Neural cell (in vitro differentiated cells): Measurements from ENCODE around the gene KMO. TPM values are rescaled to one million over a fixed set of nuclear protein-coding genes. Genes with fewer than 3 reads are reported as not detected.

ENCODE experiments used
- H2AFZ ChIP-seq: fragments of 200-600, 300-800 bp; sonication (generic), shearing (Covaris generic); 2 replicates; pipeline ENCODE4 v1.6.0; 2014; ENCODE audit warnings: low read depth, mild to moderate bottlenecking, antibody characterized with exemption, low read length, moderate library complexity
- H3F3A ChIP-seq: fragments of 200-600 bp; shearing (Covaris generic); 2 replicates; pipeline ENCODE4 v1.6.1; 2016; ENCODE audit warnings: mild to moderate bottlenecking, moderate library complexity, mixed read lengths, antibody characterized with exemption, low read length; ENCODE audit not compliant: insufficient read depth, poor library complexity, severe bottlenecking
- H3K27ac ChIP-seq: fragments of 200-600, 300-800 bp; sonication (generic), shearing (Covaris generic); 2 replicates; pipeline ENCODE4 v1.5.1; 2014; ENCODE audit warnings: mild to moderate bottlenecking, low read length, moderate library complexity
- H3K27me3 ChIP-seq: fragments of 300-800, 200-600 bp; sonication (generic), shearing (Covaris generic); 2 replicates; pipeline ENCODE4 v1.6.0; 2014; ENCODE audit warnings: mild to moderate bottlenecking, low read depth, low read length, moderate library complexity; ENCODE audit not compliant: insufficient read depth
- H3K36me3 ChIP-seq: fragments of 300-800, 200-600 bp; sonication (generic), shearing (Covaris generic); 2 replicates; pipeline ENCODE4 v1.5.1; 2014; ENCODE audit warnings: mild to moderate bottlenecking, antibody characterized with exemption, low read length, moderate library complexity; ENCODE audit not compliant: insufficient read depth
- H3K4me2 ChIP-seq: fragments of 300-800, 200-600 bp; sonication (generic), shearing (Covaris generic); 2 replicates; pipeline ENCODE4 v1.6.0; 2014; ENCODE audit warnings: mild to moderate bottlenecking, low read length
- H3K4me3 ChIP-seq: fragments of 300-800, 200-600 bp; sonication (generic), shearing (Covaris generic); 2 replicates; pipeline ENCODE4 v1.5.1; 2014; ENCODE audit warnings: mild to moderate bottlenecking, low read length, moderate library complexity
- H3K79me2 ChIP-seq: fragments of 200-600 bp; shearing (Covaris generic); replicated peaks from 2 replicates; pipeline ENCODE4 v1.6.0; 2014; ENCODE audit warnings: mild to moderate bottlenecking, low read length, moderate library complexity; ENCODE audit not compliant: insufficient read depth
- H3K9ac ChIP-seq: fragments of 300-800, 200-600 bp; sonication (generic), shearing (Covaris generic); 2 replicates; pipeline ENCODE4 v1.6.1; 2016; ENCODE audit warnings: mild to moderate bottlenecking, low read length, mixed read lengths
- H3K9me2 ChIP-seq: fragments of 200-600 bp; shearing (Covaris generic); 2 replicates; pipeline ENCODE4 v1.6.1; 2016; ENCODE audit warnings: mild to moderate bottlenecking, low read length, mixed read lengths; ENCODE audit not compliant: insufficient read depth
- H3K9me3 ChIP-seq: fragments of 200-600, 300-800 bp; sonication (generic), shearing (Covaris generic); 2 replicates; pipeline ENCODE4 v1.6.1; 2016; ENCODE audit warnings: mild to moderate bottlenecking, mixed run types, low read length, moderate library complexity, mixed read lengths
- H4K20me1 ChIP-seq: fragments of 200-600 bp; shearing (Covaris generic); 2 replicates; pipeline ENCODE4 v1.6.1; 2016; ENCODE audit warnings: mild to moderate bottlenecking, mixed run types; ENCODE audit not compliant: insufficient read depth
- CTCF ChIP-seq: fragments of 450-650 bp; IDR thresholded peaks from 2 replicates; pipeline ENCODE4 v1.5.1; 2014; ENCODE audit warnings: antibody characterized with exemption, mild to moderate bottlenecking, moderate library complexity; ENCODE audit not compliant: poor library complexity, severe bottlenecking
- EP300 ChIP-seq: fragments of 450-650 bp; conservative IDR thresholded peaks from 2 replicates; pipeline ENCODE4 v1.6.1; 2014; ENCODE audit warnings: antibody characterized with exemption, mild to moderate bottlenecking, moderate library complexity; ENCODE audit not compliant: poor library complexity, severe bottlenecking
- EZH2 ChIP-seq: fragments of 200-600, 300-800 bp; shearing (Covaris generic), sonication (generic); IDR thresholded peaks from 2 replicates; pipeline ENCODE4 v1.6.1; 2014; ENCODE audit warnings: antibody characterized with exemption, low read length, borderline replicate concordance, mild to moderate bottlenecking; ENCODE audit not compliant: insufficient read depth, poor library complexity, severe bottlenecking
- MXI1 ChIP-seq: fragments of 450-650 bp; conservative IDR thresholded peaks from 2 replicates; pipeline ENCODE4 v1.6.1; 2014; ENCODE audit warnings: antibody characterized with exemption, mild to moderate bottlenecking; ENCODE audit not compliant: poor library complexity, severe bottlenecking
- POLR2AphosphoS5 ChIP-seq: IDR thresholded peaks from 2 replicates; pipeline ENCODE4 v1.6.1; 2012
- RAD21 ChIP-seq: fragments of 450-650 bp; conservative IDR thresholded peaks from 2 replicates; pipeline ENCODE4 v1.6.1; 2014; ENCODE audit warnings: antibody characterized with exemption, mild to moderate bottlenecking, moderate library complexity
- REST ChIP-seq: IDR thresholded peaks from 2 replicates; pipeline ENCODE4 v1.6.1; 2012; ENCODE audit warnings: borderline replicate concordance
- SMC3 ChIP-seq: fragments of 450-650 bp; conservative IDR thresholded peaks from 2 replicates; pipeline ENCODE4 v1.6.1; 2014; ENCODE audit warnings: antibody characterized with exemption, mild to moderate bottlenecking, moderate library complexity; ENCODE audit not compliant: poor library complexity
- TAF1 ChIP-seq: IDR thresholded peaks from 2 replicates; pipeline ENCODE4 v1.6.1; 2012; ENCODE audit warnings: low read depth
- polyA plus RNA-seq: library from polyadenylated mRNA; depleted of rRNA; stranded (reverse); fragments of >200 nt; gene quantifications from 2 replicates; pipeline ENCODE4 v1.2.3, GENCODE V29; 2014

The KMO gene
- polyA plus RNA-seq, 1 donor from 2014 or later = 0.72 TPM

GRCh38 chr1:241637604-241638003 lies 105.4 kb downstream of the KMO start:
- no peaks in the 10 kb centered on the region for H3K27me3 ChIP-seq
- H3F3A ChIP-seq = no peaks in the 10 kb centered on the region
- H3K9ac ChIP-seq = no peak overlapping the region
- H3K4me2 ChIP-seq = no peak overlapping the region
- H2AFZ ChIP-seq = no peak overlapping the region
- peak overlapping the region; percentile 84 for H3K4me3 ChIP-seq
- H4K20me1 ChIP-seq = no peaks in the 10 kb centered on the region
- H3K79me2 ChIP-seq = peaks cover 26% of the 10 kb centered on the region
- peaks cover 13% of the 10 kb centered on the region for H3K36me3 ChIP-seq
- H3K9me2 ChIP-seq = no peaks in the 10 kb centered on the region
- H3K27ac ChIP-seq = no peak overlapping the region
- H3K9me3 ChIP-seq = no peaks in the 10 kb centered on the region
- TF ChIP-seq MXI1 (no peak), CTCF (no peak), RAD21 (no peak), POLR2AphosphoS5 (no peak), REST (no peak), EZH2 (no peak), SMC3 (no peak), TAF1 (no peak), EP300 (no peak)

- no peaks in the 10 kb centered on the region for H4K20me1 ChIP-seq
- peaks cover 13% of the 10 kb centered on the region for H3K36me3 ChIP-seq
- H3K27ac ChIP-seq = no peak overlapping the region
- peaks cover 26% of the 10 kb centered on the region for H3K79me2 ChIP-seq
- H3K9me3 ChIP-seq = no peaks in the 10 kb centered on the region
- H3K4me3 ChIP-seq = peak overlapping the region; percentile 84
- H3K9ac ChIP-seq = no peak overlapping the region
- TF ChIP-seq POLR2AphosphoS5 = no peak
- TF ChIP-seq TAF1 = no peak
- TF ChIP-seq SMC3 = no peak
- no peak for TF ChIP-seq REST
- no peak for TF ChIP-seq EZH2
- H3K9me2 ChIP-seq = no peaks in the 10 kb centered on the region
- H2AFZ ChIP-seq = no peak overlapping the region
- H3K27me3 ChIP-seq = no peaks in the 10 kb centered on the region
- peak overlapping the region; percentile 81 for H3K4me2 ChIP-seq
- no peaks in the 10 kb centered on the region for H3F3A ChIP-seq
Observed at GRCh38 chr1:241638099-241638682, 106.0 kb downstream of the KMO start.
